Mesothelial cell of epicardium (in vitro differentiated cells): ENCODE measurements around the gene TBC1D32. TPM values are rescaled to one million over a fixed set of nuclear protein-coding genes. Genes with fewer than 3 reads are reported as not detected.
"Not testable (repeated sequence)": the region's sequence is repeated elsewhere in the genome, so short reads cannot be mapped to it uniquely, and the experiment has no call there.

Source experiments
- DNase-seq, 2 experiments: peaks; one replicate each; pipeline ENCODE4 v3.0.0; 2021; ENCODE audit warnings: low spot score in 2 of 2; ENCODE audit not compliant: unreplicated experiment in 2 of 2
- H3K27ac Mint-ChIP-seq: 2 replicates; pipeline ENCODE4 v1.8.0; 2021; ENCODE audit warnings: mixed read lengths
- H3K27me3 Mint-ChIP-seq: 2 replicates; pipeline ENCODE4 v1.8.0; 2021; ENCODE audit warnings: low read depth, mixed read lengths
- H3K36me3 Mint-ChIP-seq: 2 replicates; pipeline ENCODE4 v1.8.0; 2021; ENCODE audit warnings: mixed read lengths
- H3K4me1 Mint-ChIP-seq: 2 replicates; pipeline ENCODE4 v1.8.0; 2021; ENCODE audit warnings: mixed read lengths
- H3K4me3 Mint-ChIP-seq: 2 replicates; pipeline ENCODE4 v1.8.0; 2021; ENCODE audit warnings: mild to moderate bottlenecking, moderate library complexity, mixed read lengths
- H3K9me3 Mint-ChIP-seq: 2 replicates; pipeline ENCODE4 v1.8.0; 2021; ENCODE audit warnings: mixed read lengths
- CTCF ChIP-seq: fragments of 200-600 bp; sonication (generic); IDR thresholded peaks from one replicate; pipeline ENCODE4 v1.5.0; 2021; ENCODE audit warnings: antibody characterized with exemption; ENCODE audit not compliant: unreplicated experiment
- total RNA-seq: library from RNA; stranded (reverse); gene quantifications from 3 replicates; pipeline ENCODE4 v1.2.1, GENCODE V29; 2021

Gene TBC1D32
- total RNA-seq, 1 donor from 2014 or later = 30.1 TPM

GRCh38 chr6:121067381-121067780 is 266.9 kb downstream of the TBC1D32 start:
- Mint-ChIP-seq H3K4me3 (no peak overlapping the region), H3K27me3 (no peaks in the 10 kb centered on the region), H3K4me1 (no peaks in the 10 kb centered on the region), H3K9me3 (peaks cover 60% of the 10 kb centered on the region), H3K27ac (no peak overlapping the region), H3K36me3 (peaks cover 40% of the 10 kb centered on the region)
- no peak for TF ChIP-seq CTCF
- DNase-seq = no peak

GRCh38 chr6:121064345-121064744 is 269.9 kb downstream of the TBC1D32 start:
- H3K27ac Mint-ChIP-seq = no peak overlapping the region
- no peak overlapping the region for H3K4me3 Mint-ChIP-seq
- TF ChIP-seq CTCF = no peak
- H3K4me1 Mint-ChIP-seq = no peaks in the 10 kb centered on the region
- DNase-seq = no peak
- peaks cover 30% of the 10 kb centered on the region for H3K36me3 Mint-ChIP-seq
- no peaks in the 10 kb centered on the region for H3K27me3 Mint-ChIP-seq
- H3K9me3 Mint-ChIP-seq = peaks cover 47% of the 10 kb centered on the region

GRCh38 chr6:121055572-121056163 is 278.6 kb downstream of the TBC1D32 start:
- H3K9me3 Mint-ChIP-seq = no peaks in the 10 kb centered on the region
- H3K27ac Mint-ChIP-seq = no peak overlapping the region
- H3K36me3 Mint-ChIP-seq = no peaks in the 10 kb centered on the region
- TF ChIP-seq CTCF = peak; percentile 69
- no peak for DNase-seq
- no peak overlapping the region for H3K4me3 Mint-ChIP-seq
- H3K27me3 Mint-ChIP-seq = no peaks in the 10 kb centered on the region
- peaks cover 11% of the 10 kb centered on the region for H3K4me1 Mint-ChIP-seq

GRCh38 chr6:121048593-121048992 is 285.7 kb downstream of the TBC1D32 start:
- not testable (repeated sequence) for H3K36me3 Mint-ChIP-seq, DNase-seq, H3K4me3 Mint-ChIP-seq, H3K27me3 Mint-ChIP-seq
- peak overlapping the region; percentile 35 for H3K27ac Mint-ChIP-seq
- H3K9me3 Mint-ChIP-seq = peaks cover 16% of the 10 kb centered on the region
- peaks cover 15% of the 10 kb centered on the region for H3K4me1 Mint-ChIP-seq

GRCh38 chr6:121044905-121045304 is 289.4 kb downstream of the TBC1D32 start:
- DNase-seq, H3K27ac Mint-ChIP-seq, H3K36me3 Mint-ChIP-seq, H3K4me3 Mint-ChIP-seq, H3K27me3 Mint-ChIP-seq: not testable (repeated sequence)
- Mint-ChIP-seq H3K9me3 (peaks cover 25% of the 10 kb centered on the region), H3K4me1 (peaks cover 30% of the 10 kb centered on the region)

- Mint-ChIP-seq H3K4me1 (peaks cover 29% of the 10 kb centered on the region), H3K9me3 (peaks cover 34% of the 10 kb centered on the region)
- H3K27me3 Mint-ChIP-seq, H3K4me3 Mint-ChIP-seq, H3K36me3 Mint-ChIP-seq, DNase-seq, H3K27ac Mint-ChIP-seq: not testable (repeated sequence)
Observed at GRCh38 chr6:121043706-121044105, 290.6 kb downstream of the TBC1D32 start.

- H3K27ac Mint-ChIP-seq, H3K4me3 Mint-ChIP-seq, DNase-seq, H3K27me3 Mint-ChIP-seq, H3K36me3 Mint-ChIP-seq: not testable (repeated sequence)
- Mint-ChIP-seq H3K9me3 (peaks cover 31% of the 10 kb centered on the region), H3K4me1 (peaks cover 24% of the 10 kb centered on the region)
Observed at GRCh38 chr6:121043211-121043610, 291.1 kb downstream of the TBC1D32 start.

GRCh38 chr6:121042766-121043165 is 291.5 kb downstream of the TBC1D32 start:
- Mint-ChIP-seq H3K4me1 (peaks cover 23% of the 10 kb centered on the region), H3K36me3 (peaks cover 5% of the 10 kb centered on the region), H3K9me3 (peaks cover 26% of the 10 kb centered on the region), H3K27ac (peak overlapping the region; percentile 35), H3K27me3 (no peaks in the 10 kb centered on the region), H3K4me3 (no peak overlapping the region)
- no peak for TF ChIP-seq CTCF
- DNase-seq = no peak
